Effector memory CD8-positive, alpha-beta T cell (primary cell): ENCODE measurements around the gene RSBN1.
A peak's percentile ranks its signal among the peaks of the same experiment; 100 is the strongest.

ENCODE experiments used
- ATAC-seq: fragments of 150-1000 bp; cut with Tn5 transposase; replicated peaks from 2 replicates; pipeline ENCODE4 v1.10.0; 2021; ENCODE audit warnings: mild to moderate bottlenecking, moderate library complexity
- DNase-seq, 3 experiments: peaks; one replicate each; pipeline ENCODE4 v3.0.0; 2021
- H3K27ac Mint-ChIP-seq, 2 donors: one replicate each; pipeline ENCODE4 v1.8.0; 2022; ENCODE audit warnings: mild to moderate bottlenecking in 2 of 2, mixed read lengths in 2 of 2, moderate library complexity in 2 of 2
- H3K27me3 Mint-ChIP-seq, 2 donors: one replicate each; pipeline ENCODE4 v1.8.0; 2022; ENCODE audit warnings: mixed read lengths in 2 of 2
- H3K36me3 Mint-ChIP-seq: one replicate; pipeline ENCODE4 v1.8.0; 2022; ENCODE audit warnings: mild to moderate bottlenecking, moderate library complexity, mixed read lengths; ENCODE audit not compliant: insufficient read depth
- H3K4me1 Mint-ChIP-seq, 2 donors: one replicate each; pipeline ENCODE4 v1.8.0; 2022; ENCODE audit warnings: low read depth in 2 of 2, mixed read lengths in 2 of 2
- H3K4me3 Mint-ChIP-seq, 2 donors: one replicate each; pipeline ENCODE4 v1.8.0; 2022; ENCODE audit warnings: mild to moderate bottlenecking in 2 of 2, mixed read lengths in 2 of 2, moderate library complexity in 2 of 2
- H3K9me3 Mint-ChIP-seq, 2 donors: one replicate each; pipeline ENCODE4 v1.8.0; 2022; ENCODE audit warnings: mixed read lengths in 2 of 2

Gene RSBN1

GRCh38 chr1:113846391-113847035 lies 34.2 kb upstream of the RSBN1 start:
- Mint-ChIP-seq H3K27ac (peak overlapping the region; percentile 67 to 91), H3K36me3 (peaks cover 81% of the 10 kb centered on the region), H3K27me3 (no peaks in the 10 kb centered on the region), H3K9me3 (no peaks in the 10 kb centered on the region), H3K4me1 (peaks cover 8 to 21% of the 10 kb centered on the region in 2 donors), H3K4me3 (no peak overlapping the region)
- no peak for ATAC-seq
- no peak for DNase-seq

GRCh38 chr1:113836534-113836933 lies 24.3 kb upstream of the RSBN1 start:
- Mint-ChIP-seq H3K4me3 (no peak overlapping the region), H3K4me1 (peaks cover 2 to 4% of the 10 kb centered on the region in 2 donors), H3K36me3 (peaks cover 69% of the 10 kb centered on the region), H3K27me3 (no peaks in the 10 kb centered on the region), H3K9me3 (no peaks in the 10 kb centered on the region), H3K27ac (peak overlapping the region in 1 of 2 donors; percentile 64)
- DNase-seq (no peak), ATAC-seq (no peak)

- Mint-ChIP-seq H3K9me3 (no peaks in the 10 kb centered on the region), H3K27me3 (no peaks in the 10 kb centered on the region), H3K36me3 (peaks cover 66% of the 10 kb centered on the region), H3K27ac (no peak overlapping the region), H3K4me1 (peaks cover 2 to 9% of the 10 kb centered on the region in 2 donors), H3K4me3 (no peak overlapping the region)
- DNase-seq (peak; percentile 29 to 39 (median 29)), ATAC-seq (peak; percentile 46)
Measured at GRCh38 chr1:113835686-113836290, 23.5 kb upstream of the RSBN1 start.

- H3K27me3 Mint-ChIP-seq = no peaks in the 10 kb centered on the region
- no peak for ATAC-seq
- no peak overlapping the region for H3K27ac Mint-ChIP-seq
- H3K4me1 Mint-ChIP-seq = peaks cover 2 to 5% of the 10 kb centered on the region in 2 donors
- H3K4me3 Mint-ChIP-seq = no peak overlapping the region
- H3K9me3 Mint-ChIP-seq = no peaks in the 10 kb centered on the region
- H3K36me3 Mint-ChIP-seq = peaks cover 62% of the 10 kb centered on the region
- DNase-seq = no peak
Measured at GRCh38 chr1:113834716-113835115, 22.4 kb upstream of the RSBN1 start.

GRCh38 chr1:113830039-113830438 lies 17.8 kb upstream of the RSBN1 start:
- no peaks in the 10 kb centered on the region for H3K27me3 Mint-ChIP-seq
- H3K36me3 Mint-ChIP-seq = peaks cover 80% of the 10 kb centered on the region
- H3K4me3 Mint-ChIP-seq = no peak overlapping the region
- no peaks in the 10 kb centered on the region for H3K9me3 Mint-ChIP-seq
- peaks cover 0 to 5% of the 10 kb centered on the region in 2 donors for H3K4me1 Mint-ChIP-seq
- H3K27ac Mint-ChIP-seq = no peak overlapping the region
- DNase-seq = no peak
- no peak for ATAC-seq

GRCh38 chr1:113821916-113822315 lies 9.6 kb upstream of the RSBN1 start:
- Mint-ChIP-seq H3K9me3 (no peaks in the 10 kb centered on the region), H3K27ac (peak overlapping the region in 1 of 2 donors; percentile 44), H3K4me1 (no peaks in the 10 kb centered on the region), H3K27me3 (no peaks in the 10 kb centered on the region), H3K4me3 (no peak overlapping the region), H3K36me3 (peaks cover 88% of the 10 kb centered on the region)
- DNase-seq = no peak
- ATAC-seq = no peak

GRCh38 chr1:113818578-113818977 lies 6.3 kb upstream of the RSBN1 start:
- Mint-ChIP-seq H3K36me3 (peaks cover 79% of the 10 kb centered on the region), H3K4me1 (no peaks in the 10 kb centered on the region), H3K9me3 (no peaks in the 10 kb centered on the region), H3K4me3 (no peak overlapping the region), H3K27me3 (no peaks in the 10 kb centered on the region), H3K27ac (peak overlapping the region in 1 of 2 donors; percentile 25)
- ATAC-seq (no peak), DNase-seq (no peak)

- DNase-seq = no peak
- ATAC-seq = no peak
Measured at GRCh38 chr1:113813218-113813617, 942 bp upstream of the RSBN1 start.

GRCh38 chr1:113812661-113813135 lies 422 bp upstream of the RSBN1 start:
- Mint-ChIP-seq H3K27me3 (no peaks in the 10 kb centered on the region), H3K4me3 (peak overlapping the region; percentile 96 to 97), H3K36me3 (peaks cover 56% of the 10 kb centered on the region), H3K4me1 (peaks cover 17 to 30% of the 10 kb centered on the region in 2 donors), H3K9me3 (no peaks in the 10 kb centered on the region), H3K27ac (peak overlapping the region; percentile 99)
- DNase-seq (peak in 2 of 3 experiments; percentile 20 to 21), ATAC-seq (peak; percentile 18)

More at GRCh38 chr1:113813218-113813617, 942 bp upstream of the RSBN1 start:
- Mint-ChIP-seq H3K27me3 (no peaks in the 10 kb centered on the region), H3K9me3 (no peaks in the 10 kb centered on the region), H3K27ac (peak overlapping the region; percentile 99), H3K36me3 (peaks cover 61% of the 10 kb centered on the region), H3K4me3 (peak overlapping the region; percentile 96 to 97), H3K4me1 (peaks cover 17 to 27% of the 10 kb centered on the region in 2 donors)

GRCh38 chr1:113811156-113811887 lies 954 bp downstream of the RSBN1 start:
- Mint-ChIP-seq H3K27ac (peak overlapping the region; percentile 99), H3K4me3 (peak overlapping the region; percentile 96 to 97), H3K36me3 (peaks cover 53% of the 10 kb centered on the region), H3K4me1 (peaks cover 22 to 42% of the 10 kb centered on the region in 2 donors), H3K27me3 (no peaks in the 10 kb centered on the region), H3K9me3 (no peaks in the 10 kb centered on the region)
- no peak for ATAC-seq
- DNase-seq = peak; percentile 12 to 25 (median 21)

- no peaks in the 10 kb centered on the region for H3K9me3 Mint-ChIP-seq
- DNase-seq = no peak
Measured at GRCh38 chr1:113809670-113810602, 2.3 kb downstream of the RSBN1 start.

GRCh38 chr1:113808450-113809195 lies 3.7 kb downstream of the RSBN1 start:
- DNase-seq (no peak), ATAC-seq (no peak)
- peak overlapping the region; percentile 96 to 97 for H3K4me3 Mint-ChIP-seq
- H3K36me3 Mint-ChIP-seq = peaks cover 55% of the 10 kb centered on the region
- peaks cover 35 to 67% of the 10 kb centered on the region in 2 donors for H3K4me1 Mint-ChIP-seq
- no peaks in the 10 kb centered on the region for H3K27me3 Mint-ChIP-seq
- no peaks in the 10 kb centered on the region for H3K9me3 Mint-ChIP-seq
- peak overlapping the region in 1 of 2 donors; percentile 18 for H3K27ac Mint-ChIP-seq

More at GRCh38 chr1:113809670-113810602, 2.3 kb downstream of the RSBN1 start:
- H3K27ac Mint-ChIP-seq = peak overlapping the region; percentile 59 to 99
- ATAC-seq = no peak
- H3K4me1 Mint-ChIP-seq = peaks cover 30 to 55% of the 10 kb centered on the region in 2 donors
- H3K36me3 Mint-ChIP-seq = peaks cover 50% of the 10 kb centered on the region
- H3K4me3 Mint-ChIP-seq = peak overlapping the region; percentile 96 to 97
- no peaks in the 10 kb centered on the region for H3K27me3 Mint-ChIP-seq
